Measurements from ENCODE around the gene DCBLD2. TPM values are rescaled to one million over a fixed set of nuclear protein-coding genes. Genes with fewer than 3 reads are reported as not detected.

DCBLD2 gene
- total RNA-seq, 1 donor from 2014 or later: 51.2 TPM

DNA sequence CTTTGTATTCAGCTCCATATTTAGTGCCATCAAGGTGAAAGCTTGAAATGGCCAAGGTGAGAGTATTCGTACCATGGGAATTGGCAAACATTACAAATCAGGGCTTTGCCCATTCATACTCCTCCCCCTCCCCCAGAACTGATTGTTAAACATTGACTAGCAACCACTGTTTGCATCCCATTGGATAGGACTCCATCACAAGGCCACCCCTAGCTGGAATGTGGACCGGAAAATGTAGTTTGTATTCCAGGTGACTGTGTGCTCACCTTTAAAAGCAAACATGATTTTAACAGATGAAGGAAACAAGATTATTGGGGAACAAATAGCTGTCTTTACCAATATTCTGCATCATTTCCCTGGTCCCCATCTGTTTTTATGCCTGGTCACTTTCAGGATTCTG lies 124.2 kb downstream of the DCBLD2 start:
- no peak overlapping the region for H3K27ac Mint-ChIP-seq
- no peaks in the 10 kb centered on the region for H3K9me3 Mint-ChIP-seq
- no peaks in the 10 kb centered on the region for H3K27me3 Mint-ChIP-seq
- TF ChIP-seq CTCF (conservative IDR thresholded peaks at IDR 0.05): no peak
- no peak for DNase-seq (ENCODE audit: extremely low spot score, unreplicated experiment)
- peaks cover 20% of the 10 kb centered on the region for H3K36me3 Mint-ChIP-seq
- no peaks in the 10 kb centered on the region for H3K4me1 Mint-ChIP-seq (ENCODE audit: unreplicated experiment)
- no peak overlapping the region for H3K4me3 Mint-ChIP-seq

GRCh38 chr3:98776140-98776493 lies 125.4 kb downstream of the DCBLD2 start:
- DNase-seq (ENCODE audit: extremely low spot score, unreplicated experiment): no peak
- no peaks in the 10 kb centered on the region for H3K27me3 Mint-ChIP-seq
- H3K36me3 Mint-ChIP-seq: peaks cover 20% of the 10 kb centered on the region
- TF ChIP-seq CTCF (conservative IDR thresholded peaks at IDR 0.05): no peak
- H3K27ac Mint-ChIP-seq: no peak overlapping the region
- no peaks in the 10 kb centered on the region for H3K4me1 Mint-ChIP-seq (ENCODE audit: unreplicated experiment)
- H3K9me3 Mint-ChIP-seq: no peaks in the 10 kb centered on the region
- no peak overlapping the region for H3K4me3 Mint-ChIP-seq

GRCh38 chr3:98775459-98776139 lies 125.9 kb downstream of the DCBLD2 start:
- no peak for DNase-seq (ENCODE audit: extremely low spot score, unreplicated experiment)
- no peak for TF ChIP-seq CTCF (conservative IDR thresholded peaks at IDR 0.05)
- H3K27me3 Mint-ChIP-seq: no peaks in the 10 kb centered on the region
- H3K9me3 Mint-ChIP-seq: no peaks in the 10 kb centered on the region
- no peak overlapping the region for H3K27ac Mint-ChIP-seq
- H3K4me1 Mint-ChIP-seq (ENCODE audit: unreplicated experiment): no peaks in the 10 kb centered on the region
- H3K36me3 Mint-ChIP-seq: peaks cover 20% of the 10 kb centered on the region
- H3K4me3 Mint-ChIP-seq: no peak overlapping the region

DNA sequence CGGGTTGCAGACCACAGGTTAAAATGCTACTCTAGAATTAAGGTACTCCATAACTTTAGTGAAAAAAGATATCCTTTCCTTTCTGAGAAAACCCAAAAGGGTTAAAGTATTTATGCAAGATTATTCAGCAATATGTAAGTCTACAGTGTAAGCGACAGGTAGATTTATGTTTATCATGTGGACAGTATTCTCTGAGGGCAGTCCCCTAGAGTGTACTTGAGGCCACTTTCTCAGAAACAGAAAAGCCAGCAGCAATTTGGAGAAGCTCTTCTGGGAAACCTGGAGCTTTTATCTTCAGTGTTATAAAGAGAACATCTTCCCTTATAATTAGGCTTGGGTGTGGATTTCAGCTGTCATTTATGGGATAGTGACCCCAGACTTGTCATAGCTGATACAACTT lies 129.5 kb downstream of the DCBLD2 start:
- DNase-seq (ENCODE audit: extremely low spot score, unreplicated experiment): no peak
- Mint-ChIP-seq H3K36me3 (peaks cover 14% of the 10 kb centered on the region), H3K9me3 (no peaks in the 10 kb centered on the region), H3K4me3 (no peak overlapping the region), H3K27ac (no peak overlapping the region), H3K27me3 (no peaks in the 10 kb centered on the region), H3K4me1 (ENCODE audit: unreplicated experiment) (peaks cover 2% of the 10 kb centered on the region)
- TF ChIP-seq CTCF (conservative IDR thresholded peaks at IDR 0.05): no peak

- Mint-ChIP-seq H3K4me1 (ENCODE audit: unreplicated experiment) (peaks cover 9% of the 10 kb centered on the region), H3K27ac (peak overlapping the region; percentile 74), H3K4me3 (peak overlapping the region; percentile 15), H3K9me3 (no peaks in the 10 kb centered on the region), H3K27me3 (no peaks in the 10 kb centered on the region), H3K36me3 (peaks cover 7% of the 10 kb centered on the region)
- no peak for DNase-seq (ENCODE audit: extremely low spot score, unreplicated experiment)
- no peak for TF ChIP-seq CTCF (conservative IDR thresholded peaks at IDR 0.05)
Observed at GRCh38 chr3:98770261-98771039, 131.0 kb downstream of the DCBLD2 start.

All from type B pancreatic cell (in vitro differentiated cells).